Stimulated activated CD4-positive, alpha-beta T cell treated with anti-CD3 and anti-CD28 coated beads, Interleukin-12 subunit alpha, Interleukin-12 subunit beta, amount 100 ng/mL, for 48 hours (primary cell): ENCODE results near the gene SLC22A3.
"Not testable (repeated sequence)": the region's sequence is repeated elsewhere in the genome, so short reads cannot be mapped to it uniquely, and the experiment has no call there.

ENCODE experiments used
- DNase-seq, 3 donors: peaks; one replicate each; pipeline ENCODE4 v3.0.0-alpha.2; 2020; ENCODE audit warnings: low read depth in 2 of 3, low spot score in 1 of 3

Gene SLC22A3

DNA sequence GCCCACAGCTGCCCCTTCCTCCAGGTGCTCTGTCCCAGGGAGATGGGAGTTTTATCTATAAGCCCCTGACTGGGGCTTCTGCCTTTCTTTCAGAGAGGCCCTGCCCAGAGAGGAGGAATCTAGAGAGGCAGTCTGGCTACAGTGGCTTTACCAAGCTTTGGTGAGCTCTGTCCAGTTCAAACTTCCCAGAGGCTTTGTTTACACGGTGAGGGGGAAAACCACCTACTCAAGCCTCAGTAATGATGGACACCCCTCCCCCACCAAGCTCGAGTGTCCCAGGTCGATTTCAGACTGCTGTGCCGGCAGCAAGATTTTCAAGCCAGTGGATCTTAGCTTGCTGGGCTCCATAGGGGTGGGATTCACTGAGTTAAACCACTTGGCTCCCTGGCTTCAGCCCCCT lies 25.4 kb downstream of the SLC22A3 start:
- not testable (repeated sequence) for DNase-seq

DNA sequence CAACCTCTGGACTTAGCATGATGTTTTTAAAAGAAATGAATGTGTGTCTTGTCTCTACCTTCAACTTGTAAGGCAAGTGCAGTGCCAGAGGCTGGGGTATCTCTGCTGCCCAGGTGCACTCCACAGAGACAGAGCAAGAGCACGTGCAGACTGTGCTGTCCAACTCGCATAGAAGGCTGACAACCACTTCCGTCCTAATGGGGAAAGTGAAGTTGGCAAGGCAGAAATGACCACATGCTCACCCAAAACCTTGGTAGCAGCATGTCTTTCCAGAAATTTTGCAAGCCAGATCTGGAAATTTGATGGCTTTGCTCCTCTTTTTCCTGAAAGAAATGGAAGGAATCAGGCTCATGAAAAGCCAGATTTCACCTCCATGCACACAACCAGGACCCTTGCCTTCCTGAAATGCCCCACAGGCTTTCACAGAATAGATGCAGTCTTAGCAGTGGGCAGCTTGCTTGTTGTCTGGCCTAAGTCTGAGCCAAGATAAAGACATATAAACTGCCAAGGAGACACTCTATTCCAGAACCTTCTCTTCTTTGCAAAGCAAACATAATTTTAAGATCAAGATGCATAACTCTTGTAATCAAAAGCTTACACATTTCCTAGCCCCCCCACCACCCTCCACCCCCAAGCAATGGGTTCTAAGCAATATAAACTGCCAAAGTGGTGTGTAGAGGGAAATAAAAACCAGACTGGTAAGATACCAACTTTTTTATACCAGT lies 26.8 kb downstream of the SLC22A3 start:
- no peak for DNase-seq

DNA sequence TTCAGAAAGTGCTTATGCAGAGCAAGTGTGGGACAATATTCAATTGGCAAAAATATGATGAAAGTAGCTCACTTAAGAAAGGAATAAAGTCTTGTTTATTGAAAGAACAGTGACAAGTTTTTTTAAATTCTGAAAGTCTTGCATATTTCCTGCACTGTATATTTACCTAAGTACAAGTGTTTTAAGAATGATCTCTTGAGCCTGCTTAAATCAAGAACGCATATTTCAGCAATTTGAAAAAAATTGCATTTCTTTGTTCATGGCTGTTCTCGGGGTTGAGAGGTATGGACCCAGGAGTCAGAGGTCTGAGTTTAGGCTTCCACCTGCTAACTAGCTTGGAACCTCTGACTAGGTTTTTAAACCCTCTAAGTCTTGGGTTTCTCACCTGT lies 27.4 kb downstream of the SLC22A3 start:
- no peak for DNase-seq

DNA sequence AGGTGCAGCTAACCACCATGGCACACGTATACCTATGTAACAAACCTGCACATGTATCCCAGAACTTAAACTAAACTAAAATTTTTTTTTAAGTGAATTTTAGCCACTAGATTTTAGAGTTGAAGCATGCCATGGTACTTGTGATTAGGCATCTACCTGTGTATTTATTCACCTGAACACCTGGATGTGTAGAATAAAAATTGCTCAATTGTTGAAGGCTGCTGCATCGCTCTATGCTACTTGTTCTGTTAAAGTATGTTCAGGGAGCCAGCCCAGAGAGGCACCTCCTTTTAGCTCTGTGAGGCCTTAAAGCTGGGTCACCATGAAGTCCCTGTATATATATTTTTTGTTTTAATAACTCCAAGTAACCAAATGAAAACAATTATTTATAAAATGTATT lies 28.3 kb downstream of the SLC22A3 start:
- no peak for DNase-seq

DNA sequence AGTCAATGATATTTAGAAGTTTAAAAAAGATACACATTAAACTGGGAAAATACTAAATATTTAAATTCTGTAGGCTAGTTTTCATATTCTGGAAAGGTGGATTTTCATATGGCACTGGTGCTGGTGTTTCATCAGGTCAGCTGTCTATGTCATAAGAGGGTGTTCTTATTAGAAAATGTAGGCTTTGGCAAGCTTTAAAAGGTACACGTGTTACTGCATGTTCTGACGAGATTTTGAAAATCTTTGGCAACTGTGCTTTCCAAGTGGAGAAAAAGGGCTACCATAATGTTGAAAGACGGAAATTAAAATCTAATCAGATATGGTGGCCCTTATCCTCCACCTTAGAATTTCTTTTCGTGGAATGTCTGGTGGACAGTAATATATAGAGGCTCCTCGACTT lies 30.0 kb downstream of the SLC22A3 start:
- no peak for DNase-seq

DNA sequence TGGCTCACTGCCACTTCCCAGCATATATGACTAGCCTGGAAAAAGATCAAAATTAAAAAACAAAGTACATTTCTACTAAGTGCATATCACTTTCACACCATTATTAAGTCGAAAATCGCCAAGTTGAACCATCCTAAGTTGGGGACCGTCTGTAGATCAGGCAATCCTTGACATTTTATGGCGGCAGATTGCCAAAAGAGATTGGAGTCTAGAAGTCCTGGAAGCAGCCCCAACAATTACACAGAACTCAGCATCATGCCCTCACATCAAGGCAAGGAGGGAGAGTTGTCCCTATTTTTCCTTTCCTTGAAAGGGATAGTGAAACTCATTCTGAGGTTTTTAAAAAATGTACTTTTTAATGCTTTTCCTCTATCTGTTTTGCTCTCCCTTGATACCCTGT lies 30.7 kb downstream of the SLC22A3 start:
- DNase-seq, result no peak

DNA sequence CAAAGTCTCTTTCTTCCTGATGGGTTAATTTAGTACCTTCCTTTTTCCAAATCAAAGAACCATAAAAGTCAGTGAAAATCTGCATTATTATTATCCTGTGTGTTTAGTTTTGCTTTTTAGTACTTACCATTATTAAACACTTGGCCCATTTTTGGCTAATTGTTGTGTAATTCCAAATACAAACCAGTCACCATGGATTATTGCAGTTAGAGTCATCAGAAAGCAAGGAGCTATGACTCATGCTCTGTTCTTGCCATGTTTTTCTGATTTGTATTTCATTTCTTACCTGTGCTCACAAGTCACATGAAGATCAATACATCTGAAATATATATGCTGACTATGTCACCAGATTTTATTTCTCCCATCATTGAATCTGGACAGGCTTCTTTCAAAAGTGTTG lies 31.3 kb downstream of the SLC22A3 start:
- no peak for DNase-seq

DNA sequence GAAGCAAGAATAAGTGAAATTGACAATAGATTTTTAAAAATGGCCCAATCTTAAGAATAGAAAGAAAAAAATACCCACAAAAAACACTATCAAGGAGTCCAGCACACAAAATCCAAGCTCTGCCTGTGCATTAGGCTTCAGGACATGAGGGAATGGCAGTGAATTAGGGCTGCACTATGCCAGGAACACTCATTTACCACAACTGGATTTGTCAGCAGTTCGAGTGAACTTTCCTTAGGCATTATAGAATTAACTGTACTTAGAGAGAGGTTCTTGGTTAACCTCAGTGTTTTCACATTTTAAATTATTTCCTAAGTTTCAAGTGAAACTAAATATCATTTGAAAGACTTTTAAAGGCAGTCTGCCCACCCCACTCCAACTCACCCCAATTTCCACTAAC lies 34.8 kb downstream of the SLC22A3 start:
- DNase-seq, result no peak

DNA sequence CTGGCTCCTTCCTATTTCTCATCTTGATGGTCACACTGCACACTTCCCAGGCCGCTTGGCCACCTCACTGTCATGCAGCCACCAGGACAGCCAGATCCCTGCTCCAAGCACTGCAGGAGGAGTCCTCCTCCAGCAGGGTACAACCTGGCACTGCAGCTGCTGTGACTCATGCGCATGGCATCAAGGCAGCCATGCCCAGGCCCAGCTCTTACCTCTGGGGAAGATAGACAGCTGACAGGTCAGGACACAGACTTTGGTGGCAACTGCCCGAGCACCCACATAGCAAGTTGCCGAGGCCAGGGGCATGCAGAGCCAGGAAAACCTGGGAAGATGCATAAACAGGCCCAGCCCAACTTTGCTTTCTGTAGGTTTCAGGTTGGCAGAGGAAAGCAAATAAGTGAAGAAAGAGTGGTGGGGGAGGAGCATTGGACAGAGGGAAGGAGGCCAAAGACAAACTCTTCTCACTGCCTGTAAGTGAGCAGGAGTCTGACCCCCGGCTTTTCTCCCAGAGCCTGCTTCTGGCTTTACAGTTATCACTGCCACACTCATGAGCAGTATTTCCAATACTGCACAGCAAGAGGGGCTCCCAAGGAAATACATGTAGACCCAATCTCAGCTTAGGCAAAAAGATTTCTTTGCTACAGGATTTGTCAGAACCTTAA lies 38.8 kb downstream of the SLC22A3 start:
- DNase-seq, result no peak

DNA sequence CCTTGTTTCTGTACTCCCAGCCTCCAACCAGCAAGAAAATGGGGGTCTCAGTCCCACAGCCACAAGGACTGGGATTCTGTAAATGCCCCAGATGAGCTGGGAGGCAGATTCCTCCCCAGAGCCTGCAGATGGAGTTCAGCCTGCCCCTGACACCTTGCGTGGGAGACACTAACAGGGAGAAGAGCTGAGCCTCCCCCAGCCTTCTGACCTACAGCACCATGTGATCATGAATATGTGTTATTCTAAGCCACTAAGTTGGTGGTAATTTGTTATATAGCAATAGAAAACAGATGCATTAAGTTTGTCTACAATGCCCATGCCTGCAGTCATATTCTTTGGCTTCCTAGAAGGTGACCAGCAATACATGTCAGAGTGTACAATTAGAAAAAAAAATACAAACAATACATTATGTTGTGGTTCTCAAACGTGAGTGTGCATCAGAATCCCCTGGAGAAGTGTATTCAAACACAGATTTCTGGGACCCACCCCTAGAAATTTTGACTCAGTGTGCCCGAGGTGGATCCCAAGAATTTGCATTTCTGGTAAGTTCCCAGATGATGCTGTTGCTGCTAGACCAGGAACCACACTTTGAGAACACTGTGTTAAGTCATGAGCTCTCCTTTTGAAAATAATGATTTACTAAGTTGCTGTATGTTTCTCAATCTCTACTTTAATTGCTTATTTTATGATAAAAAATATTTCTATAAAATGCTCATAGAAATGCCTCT lies 39.9 kb downstream of the SLC22A3 start:
- no peak for DNase-seq

DNA sequence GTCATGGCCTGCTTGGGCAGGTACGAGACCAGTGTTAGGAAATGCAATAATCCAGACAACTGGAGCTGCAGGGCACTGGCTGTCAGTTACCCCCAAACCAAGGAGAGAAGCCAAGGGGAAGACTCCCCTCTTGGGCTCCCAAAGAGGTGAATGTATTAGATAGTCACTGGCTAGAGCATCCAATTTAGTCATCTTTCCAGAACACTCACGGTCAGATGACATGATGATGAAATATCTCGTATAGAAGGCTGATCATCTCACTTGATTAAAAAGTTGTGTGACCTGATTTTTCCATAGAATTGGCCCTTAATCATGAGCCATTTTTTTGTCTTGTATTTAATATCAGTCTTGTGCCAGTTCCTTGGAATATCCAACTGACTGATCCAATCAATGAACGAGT lies 40.7 kb downstream of the SLC22A3 start:
- DNase-seq, result no peak

DNA sequence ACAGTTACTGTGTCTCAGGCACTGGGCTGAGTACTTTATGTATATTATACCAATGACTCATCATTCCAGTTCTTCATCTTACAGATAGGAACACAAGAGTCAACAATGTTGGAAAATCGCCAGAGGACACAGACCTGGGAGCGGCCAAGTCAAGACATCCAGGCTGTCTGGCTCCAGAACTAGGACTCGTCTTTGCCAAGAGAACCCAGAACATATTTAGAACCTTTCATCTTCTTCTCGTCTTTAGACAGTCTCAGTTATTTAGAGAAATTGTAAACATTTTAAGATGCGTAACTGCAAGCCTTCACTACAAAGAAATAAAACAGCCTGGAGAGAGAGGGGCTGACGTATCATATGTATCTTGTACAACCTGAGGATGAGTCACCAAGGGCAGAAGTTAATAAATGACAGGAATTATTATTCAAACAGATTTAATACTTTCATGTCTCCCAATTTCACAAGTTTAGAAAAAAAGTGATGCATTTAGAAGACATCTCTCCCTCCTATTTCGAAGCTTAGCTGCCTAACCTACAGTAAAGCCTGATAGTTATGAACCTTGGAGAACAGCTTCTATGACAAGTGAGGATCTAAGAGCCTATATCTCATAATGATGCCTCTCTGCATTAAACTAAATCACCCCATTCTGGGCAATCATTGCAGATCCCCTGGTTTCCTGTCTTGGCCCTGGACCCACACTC lies 43.4 kb downstream of the SLC22A3 start:
- DNase-seq, result no peak

DNA sequence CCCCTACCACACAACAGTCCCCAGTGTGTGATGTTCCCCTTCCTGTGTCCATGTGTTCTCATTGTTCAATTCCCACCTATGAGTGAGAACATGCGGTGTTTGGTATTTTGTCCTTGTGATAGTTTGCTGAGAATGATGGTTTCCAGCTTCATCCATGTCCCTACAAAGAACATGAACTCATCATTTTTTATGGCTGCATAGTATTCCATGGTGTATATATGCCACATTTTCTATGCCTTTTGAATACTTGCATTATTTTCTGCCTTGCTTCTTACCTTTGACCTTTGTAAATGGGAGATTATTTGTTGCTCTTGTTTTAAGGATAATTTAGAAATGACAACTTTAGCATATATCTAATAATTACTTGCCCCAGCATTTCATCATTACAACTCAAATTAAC lies 45.3 kb downstream of the SLC22A3 start:
- not testable (repeated sequence) for DNase-seq

DNA sequence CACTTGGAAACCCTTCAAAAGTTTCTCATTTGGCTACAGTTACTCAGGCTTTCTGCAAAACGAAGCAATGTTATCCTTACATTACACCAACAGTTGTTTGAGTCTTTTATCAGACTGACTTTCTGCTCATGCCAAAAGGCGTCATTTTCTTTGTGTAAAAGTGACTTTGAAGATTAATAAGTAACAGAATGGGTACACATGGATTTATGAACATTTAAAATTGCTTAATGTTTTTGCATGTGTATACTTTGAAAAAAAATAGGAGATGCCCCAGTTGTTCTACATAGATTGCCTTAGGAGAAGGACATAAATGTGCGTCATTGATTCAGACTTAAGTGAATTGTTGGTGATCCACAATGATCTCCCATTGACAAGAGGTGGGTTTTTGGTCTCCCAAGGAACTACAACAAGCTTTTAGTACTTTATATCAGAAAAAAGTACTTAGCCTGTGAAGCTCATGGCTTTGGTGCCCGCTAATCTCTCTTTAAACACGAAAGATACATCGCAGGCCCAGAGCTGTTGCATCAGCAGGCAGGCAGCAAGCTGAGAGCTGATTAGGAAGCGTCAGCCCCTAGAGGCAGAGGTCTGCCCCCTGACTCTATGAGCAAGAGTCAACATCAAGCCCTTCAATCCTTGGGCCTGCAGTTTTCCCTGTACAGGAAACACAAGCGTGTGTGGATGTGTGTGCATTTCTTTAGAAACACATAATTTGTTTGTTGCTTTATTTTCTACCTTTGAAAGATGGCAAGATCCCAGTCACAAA lies 45.9 kb downstream of the SLC22A3 start:
- DNase-seq, result no peak

DNA sequence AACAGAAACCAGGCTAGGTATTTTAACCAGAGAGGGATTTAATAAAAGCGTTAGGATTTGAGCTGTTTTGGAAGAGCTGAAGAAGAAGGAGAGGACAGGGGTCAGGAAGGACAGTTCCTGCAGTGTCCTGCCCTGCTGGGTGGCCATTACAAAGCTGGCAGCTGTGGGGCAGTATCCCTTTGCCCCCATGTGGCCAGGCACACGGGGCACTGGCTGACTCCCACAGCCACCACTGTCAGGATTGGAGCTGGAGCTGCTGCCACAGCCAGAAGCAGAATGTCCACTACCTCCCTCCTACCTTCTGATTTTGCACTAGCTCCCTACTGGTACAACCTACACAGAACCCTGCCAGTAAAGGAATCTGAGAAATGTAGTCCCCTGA lies 46.5 kb downstream of the SLC22A3 start:
- no peak for DNase-seq

DNA sequence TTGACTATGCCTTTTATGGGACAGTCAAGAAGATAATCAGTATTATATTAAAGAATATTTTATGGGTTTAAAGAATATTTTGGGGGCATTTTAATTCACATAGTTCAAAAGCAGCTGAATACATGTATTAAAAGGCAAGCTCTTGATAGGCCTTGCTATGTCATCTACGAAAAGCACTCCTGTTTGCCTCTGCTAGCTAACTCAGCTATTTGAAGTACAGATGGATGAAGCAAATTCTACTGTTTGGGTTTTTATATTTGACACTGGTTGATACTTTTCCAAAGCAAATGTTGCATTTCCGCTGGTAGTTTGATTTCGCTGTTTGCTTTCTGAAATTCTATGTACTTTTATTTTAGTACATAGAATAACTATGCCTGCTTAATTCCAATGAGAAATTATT lies 47.0 kb downstream of the SLC22A3 start:
- no peak for DNase-seq

DNA sequence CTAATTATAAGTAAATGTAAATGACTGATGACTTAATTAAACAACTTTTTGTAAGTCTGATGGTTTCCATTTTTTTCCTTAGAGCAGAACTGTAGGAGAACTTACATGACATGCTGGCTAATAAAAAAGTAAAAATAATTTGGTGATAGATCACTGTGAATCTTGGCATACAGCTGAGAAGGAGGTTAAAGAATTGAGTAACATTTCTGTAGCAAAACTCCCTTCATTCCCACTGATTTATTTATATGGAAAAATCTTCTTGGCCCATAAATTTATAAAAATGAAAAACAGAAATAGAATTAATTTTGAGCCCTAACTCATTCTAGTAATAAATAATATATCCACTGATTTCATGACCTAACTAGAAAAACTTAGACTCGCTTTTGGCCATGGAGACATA lies 48.1 kb downstream of the SLC22A3 start:
- DNase-seq, result no peak

DNA sequence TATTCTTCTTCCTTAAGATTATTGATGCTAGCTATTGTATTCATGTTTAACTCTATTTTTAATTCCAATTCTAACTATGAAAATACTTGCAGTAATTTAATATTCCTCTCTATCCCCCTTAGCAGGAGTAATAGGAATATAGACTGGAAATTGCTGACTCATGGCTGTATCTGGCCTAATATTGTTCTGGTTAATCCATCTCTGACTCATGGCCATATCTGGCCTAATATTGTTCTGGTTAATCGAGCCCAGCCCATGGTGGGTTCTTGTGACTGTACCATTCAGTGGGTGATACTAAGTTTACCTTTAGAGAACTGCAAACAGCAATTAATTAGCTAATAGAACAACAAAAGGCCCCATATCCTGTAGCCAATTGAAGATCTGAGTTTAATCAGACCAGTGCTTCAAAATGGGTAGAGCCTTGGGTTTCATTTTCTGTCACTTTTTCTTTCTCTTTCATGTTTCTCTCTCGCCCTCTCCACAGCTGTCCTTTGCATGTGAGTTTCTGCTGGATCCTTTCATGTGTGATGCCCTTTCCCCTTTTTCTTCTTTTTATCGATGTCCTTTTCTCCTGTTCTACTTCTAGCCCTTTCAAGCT lies 50.6 kb downstream of the SLC22A3 start:
- no peak for DNase-seq

DNA sequence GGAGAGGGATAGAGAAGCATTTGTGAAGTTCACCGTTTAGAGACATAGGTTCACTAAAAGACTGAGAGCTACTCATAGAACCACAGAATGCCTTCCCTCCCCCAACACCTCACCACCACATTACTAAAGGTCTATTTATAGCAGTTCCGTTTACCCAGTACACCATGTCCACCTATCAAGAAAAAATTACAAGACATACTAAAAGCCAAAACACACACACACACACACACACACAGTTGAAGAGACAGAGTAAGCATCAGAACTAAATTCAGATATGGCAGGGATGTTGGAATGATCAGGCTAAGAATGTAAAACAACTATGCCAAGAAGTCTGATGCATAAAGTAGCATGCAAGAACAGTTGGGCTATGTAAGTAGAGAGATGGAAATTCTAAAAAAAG lies 52.3 kb downstream of the SLC22A3 start:
- no peak for DNase-seq

DNA sequence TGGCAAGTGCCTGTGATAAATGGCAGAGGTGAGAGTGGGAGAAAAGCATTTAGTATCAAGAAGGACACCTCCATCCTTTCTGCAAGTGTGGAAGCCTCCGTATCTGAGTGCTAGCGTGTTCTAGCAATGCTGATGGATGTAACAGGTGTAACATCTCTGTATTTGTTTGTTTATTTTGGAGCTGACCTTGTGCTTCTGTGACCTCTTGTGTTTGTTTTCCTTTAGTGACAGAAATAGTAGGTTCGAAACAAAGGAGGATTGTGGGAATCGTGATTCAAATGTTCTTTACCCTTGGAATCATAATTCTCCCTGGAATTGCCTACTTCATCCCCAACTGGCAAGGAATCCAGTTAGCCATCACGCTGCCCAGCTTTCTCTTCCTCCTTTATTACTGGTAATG lies 60.4 kb downstream of the SLC22A3 start:
- DNase-seq, result no peak

DNA sequence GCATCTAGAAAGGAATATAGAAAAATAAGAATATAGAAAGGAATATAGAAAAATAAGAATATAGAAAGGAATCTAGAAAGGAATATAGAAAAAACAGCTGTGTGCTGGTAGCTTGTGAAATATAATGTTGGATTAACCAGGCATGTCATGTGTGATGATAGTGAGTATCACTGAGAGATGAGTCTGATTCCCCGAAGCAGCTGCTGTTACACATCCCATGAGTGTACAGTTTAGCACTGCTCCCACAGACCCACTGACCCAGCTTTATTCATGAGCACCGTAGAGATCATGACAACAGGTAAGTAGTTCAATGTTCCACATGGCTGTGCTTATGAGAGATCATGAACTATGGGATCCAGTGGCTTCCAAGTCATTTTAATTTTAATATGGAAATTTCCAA lies 64.8 kb downstream of the SLC22A3 start:
- DNase-seq, result no peak
